Left lung (tissue), 10 donors: Measurements from ENCODE around the gene SPTBN5. TPM values are rescaled to one million over a fixed set of nuclear protein-coding genes. Genes with fewer than 3 reads are reported as not detected.
A peak's percentile ranks its signal among the peaks of the same experiment; 100 is the strongest.
"Not testable (repeated sequence)": the region's sequence is repeated elsewhere in the genome, so short reads cannot be mapped to it uniquely, and the experiment has no call there.

ENCODE experiments used
- ATAC-seq: fragments of 200-7000 bp; cut with Tn5 transposase; one replicate; pipeline ENCODE4 v1.9.1; 2020; ENCODE audit warnings: moderate library complexity
- DNase-seq, 4 donors: peaks; one replicate each; pipeline ENCODE4 v3.0.0-alpha.2; 2013 to 2020
- H3K27ac ChIP-seq, 2 donors: fragments of 200-600 bp; sonication (generic) in 1 of 2; one replicate each; pipeline versions ENCODE4 v1.5.0 to v1.8.0; 2020 to 2021
- H3K27me3 ChIP-seq, 2 donors: fragments of 200-600 bp; sonication (generic) in 1 of 2; one replicate each; pipeline versions ENCODE4 v1.5.0 to v1.8.0; 2020 to 2021
- H3K36me3 ChIP-seq, 2 donors: fragments of 200-600 bp; sonication (generic) in 1 of 2; one replicate each; pipeline versions ENCODE4 v1.5.0 to v1.8.0; 2020 to 2021
- H3K4me1 ChIP-seq, 2 donors: fragments of 200-600 bp; one replicate each; pipeline ENCODE4 v1.8.0; 2021
- H3K4me3 ChIP-seq, 2 donors: fragments of 200-600 bp; sonication (generic) in 1 of 2; one replicate each; pipeline versions ENCODE4 v1.5.0 to v1.8.0; 2020 to 2021; ENCODE audit warnings: mild to moderate bottlenecking in 1 of 2
- H3K9me3 ChIP-seq, 2 donors: fragments of 200-600 bp; sonication (generic) in 1 of 2; one replicate each; pipeline versions ENCODE4 v1.5.0 to v1.8.0; 2020 to 2021
- CTCF ChIP-seq, 2 donors: fragments of 200-600 bp; sonication (generic) in 1 of 2; IDR thresholded peaks; one replicate each; pipeline versions ENCODE4 v1.5.0 to v1.8.0; 2021; ENCODE audit warnings: antibody characterized with exemption in 2 of 2
- intact Hi-C, 2 donors: fragments of 100-400 bp; cut with DNase I; formaldehyde crosslinking; loops; one replicate each; pipeline versions ENCODE4 v1.11.2 to v1.14.2; 2022
- polyA plus RNA-seq, 6 donors: library from polyadenylated mRNA; unstranded; fragments of 120-200 nt; gene quantifications; one replicate each; pipeline ENCODE4 v1.2.1, GENCODE V29; 2013; ENCODE audit not compliant: insufficient read length in 6 of 6
- total RNA-seq, 2 donors: library from RNA; stranded (reverse); fragmentation: NEBNext Ultra II Directional; extraction: Animal tissue kit (Norgen Biotek cat#: 25700); gene quantifications; one replicate each; pipeline ENCODE4 v1.2.1, GENCODE V29; 2021
- donor health status: DM: no; HTN: yes; CAD: no.
- donor health status: DM: no; HTN: no; CAD: no.

SPTBN5 gene
- total and polyA plus RNA-seq, 8 donors, result 0.67 to 4.8 (median 1.3) TPM

DNA sequence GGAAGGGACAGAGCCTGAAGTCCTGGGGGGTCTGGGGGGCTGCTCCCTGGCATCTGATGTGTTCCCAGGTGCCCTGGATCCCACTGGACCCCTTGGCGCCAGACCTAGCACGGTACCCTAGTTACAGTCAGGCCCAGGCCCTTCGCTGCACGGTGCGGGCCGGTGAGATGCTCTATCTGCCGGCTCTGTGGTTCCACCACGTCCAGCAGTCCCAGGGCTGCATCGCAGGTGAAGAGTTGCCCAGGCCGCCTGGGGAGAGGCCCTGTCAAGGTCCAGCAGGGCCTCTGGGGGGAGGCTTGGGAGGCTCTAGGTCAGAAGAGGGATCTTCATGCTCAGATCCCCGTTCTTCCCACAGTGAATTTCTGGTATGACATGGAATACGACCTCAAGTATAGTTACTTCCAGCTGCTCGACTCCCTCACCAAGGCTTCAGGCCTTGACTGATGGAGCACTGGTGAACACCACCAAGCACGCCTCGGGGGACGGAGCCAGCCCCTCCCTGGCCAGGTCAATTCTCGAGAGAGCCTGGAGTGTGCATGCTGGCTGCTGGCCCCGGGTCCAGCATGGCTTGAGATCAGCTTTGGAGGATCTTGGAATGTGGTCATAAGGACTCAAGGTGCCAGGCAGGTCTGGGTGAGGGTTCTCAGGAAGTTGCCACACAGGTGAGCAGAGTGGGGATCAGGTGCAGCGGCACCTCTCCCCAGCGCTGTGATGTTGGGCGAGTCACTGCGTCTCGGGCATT is 57.0 kb downstream of the SPTBN5 start:
- no peaks in the 10 kb centered on the region for H3K9me3 ChIP-seq
- peak; percentile 67 for ATAC-seq
- peaks cover 0 to 39% of the 10 kb centered on the region in 2 donors for H3K36me3 ChIP-seq
- peaks cover 4 to 9% of the 10 kb centered on the region in 2 donors for H3K4me1 ChIP-seq
- H3K27me3 ChIP-seq, result no peaks in the 10 kb centered on the region
- no peak for TF ChIP-seq CTCF (IDR thresholded peaks at IDR 0.05)
- DNase-seq, result peak in 2 of 4 donors; percentile 75 to 79
- no peak overlapping the region for H3K4me3 ChIP-seq
- H3K27ac ChIP-seq, result peak overlapping the region in 1 of 2 donors; percentile 10
- intact Hi-C loops, result no loop called here

DNA sequence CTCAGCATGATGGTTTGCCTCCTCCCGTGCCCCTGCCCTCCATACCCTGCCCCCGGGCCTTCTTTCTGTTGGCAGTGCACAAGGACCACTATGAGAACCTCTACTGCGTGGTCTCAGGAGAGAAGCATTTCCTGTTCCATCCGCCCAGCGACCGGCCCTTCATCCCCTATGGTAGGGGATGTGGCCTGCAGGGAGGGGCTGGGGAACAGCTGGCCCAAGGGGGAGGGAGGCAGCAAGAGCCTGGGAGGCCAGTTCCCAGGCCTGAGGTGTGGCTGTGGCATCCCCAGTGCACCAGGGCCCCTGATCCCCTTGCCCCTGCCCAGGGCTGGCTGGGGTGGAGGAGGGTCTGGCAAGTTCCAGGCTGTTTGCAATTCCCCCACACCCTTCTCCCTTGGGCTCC is 57.8 kb downstream of the SPTBN5 start:
- intact Hi-C loops, result no loop called here
- DNase-seq (no peak), ATAC-seq (no peak)
- Histone ChIP-seq H3K4me1 (peaks cover 4 to 9% of the 10 kb centered on the region in 2 donors), H3K27me3 (no peaks in the 10 kb centered on the region), H3K4me3 (no peak overlapping the region), H3K27ac (no peak overlapping the region), H3K9me3 (no peaks in the 10 kb centered on the region), H3K36me3 (peaks cover 0 to 37% of the 10 kb centered on the region in 2 donors)
- no peak for TF ChIP-seq CTCF (IDR thresholded peaks at IDR 0.05)

GRCh38 chr15:41834096-41834495 is 59.8 kb downstream of the SPTBN5 start:
- Histone ChIP-seq H3K4me1 (peaks cover 10 to 20% of the 10 kb centered on the region in 2 donors), H3K36me3 (peaks cover 0 to 29% of the 10 kb centered on the region in 2 donors), H3K27ac (no peak overlapping the region), H3K9me3 (no peaks in the 10 kb centered on the region), H3K27me3 (no peaks in the 10 kb centered on the region), H3K4me3 (no peak overlapping the region)
- no peak for TF ChIP-seq CTCF (IDR thresholded peaks at IDR 0.05)
- ATAC-seq (no peak), DNase-seq (no peak)
- intact Hi-C loops, result no loop called here

- intact Hi-C loops, result no loop called here
- Histone ChIP-seq H3K27me3 (no peaks in the 10 kb centered on the region), H3K9me3 (no peaks in the 10 kb centered on the region), H3K27ac (no peak overlapping the region), H3K36me3 (peaks cover 0 to 28% of the 10 kb centered on the region in 2 donors), H3K4me1 (peaks cover 13 to 29% of the 10 kb centered on the region in 2 donors), H3K4me3 (no peak overlapping the region)
- no peak for DNase-seq
- no peak for TF ChIP-seq CTCF (IDR thresholded peaks at IDR 0.05)
- no peak for ATAC-seq
Observed at GRCh38 chr15:41832875-41833274, 61.0 kb downstream of the SPTBN5 start.

- no peak for ATAC-seq
- H3K27ac ChIP-seq, result no peak overlapping the region
- intact Hi-C loops, result no loop called here
- H3K4me3 ChIP-seq, result no peak overlapping the region
- peaks cover 17 to 30% of the 10 kb centered on the region in 2 donors for H3K4me1 ChIP-seq
- no peaks in the 10 kb centered on the region for H3K9me3 ChIP-seq
- peaks cover 0 to 23% of the 10 kb centered on the region in 2 donors for H3K36me3 ChIP-seq
- TF ChIP-seq CTCF (IDR thresholded peaks at IDR 0.05), result no peak
- H3K27me3 ChIP-seq, result no peaks in the 10 kb centered on the region
- no peak for DNase-seq
Observed at GRCh38 chr15:41832208-41832607, 61.6 kb downstream of the SPTBN5 start.

GRCh38 chr15:41831291-41831690 is 62.6 kb downstream of the SPTBN5 start:
- DNase-seq, H3K27me3 ChIP-seq, H3K27ac ChIP-seq, ATAC-seq, H3K9me3 ChIP-seq, intact Hi-C loops, H3K4me3 ChIP-seq: not testable (repeated sequence)
- Histone ChIP-seq H3K36me3 (peaks cover 0 to 14% of the 10 kb centered on the region in 2 donors), H3K4me1 (peaks cover 19 to 35% of the 10 kb centered on the region in 2 donors)
